ENCODE results near the gene TRAF3IP1. TPM values are rescaled to one million over a fixed set of nuclear protein-coding genes. Genes with fewer than 3 reads are reported as not detected.

TRAF3IP1 gene
- total and polyA plus RNA-seq, 4 donors: 4.0 to 9.1 (median 4.6) TPM

GRCh38 chr2:238285653-238286082 lies 34.6 kb upstream of the TRAF3IP1 start:
- H3K9ac ChIP-seq (ENCODE audit: low read depth in 1 of 2, low read length in 2 of 2): peak overlapping the region; percentile 55 to 92

More at GRCh38 chr2:238285653-238286082, 34.6 kb upstream of the TRAF3IP1 start:
- DNase-seq (ENCODE audit: low spot score): peak; percentile 67
- peak in 1 of 2 donors; percentile 77 for TF ChIP-seq EGR1 (IDR thresholded peaks at IDR 0.05; ENCODE audit: low read depth in 2 of 2)
- peak; percentile 19 for TF ChIP-seq NR2F2 (IDR thresholded peaks at IDR 0.05)
- peak in 1 of 2 donors; percentile 46 for TF ChIP-seq RAD21 (IDR thresholded peaks at IDR 0.05)
- no peak for TF ChIP-seq HNF4G (IDR thresholded peaks at IDR 0.05)
- TF ChIP-seq YY1 (IDR thresholded peaks at IDR 0.05): peak; percentile 93
- no peak for TF ChIP-seq TAF1 (conservative IDR thresholded peaks at IDR 0.05)
- TF ChIP-seq HNF4A (conservative IDR thresholded peaks at IDR 0.05): peak in 1 of 2 donors; percentile 75
- TF ChIP-seq CTCF (IDR thresholded peaks at IDR 0.05; ENCODE audit: low read depth, low read length, missing input control): no peak
- peak; percentile 73 for TF ChIP-seq ATF3 (IDR thresholded peaks at IDR 0.05)
- peak; percentile 36 for TF ChIP-seq MAX (IDR thresholded peaks at IDR 0.05)
- TF ChIP-seq FOXA1 (IDR thresholded peaks at IDR 0.05): peak; percentile 90
- no peak for TF ChIP-seq ZBTB33 (IDR thresholded peaks at IDR 0.05)
- TF ChIP-seq GABPA (IDR thresholded peaks at IDR 0.05 in 1 of 2, conservative IDR thresholded peaks at IDR 0.05 in 1 of 2): peak in 1 of 2 donors; percentile 22
- TF ChIP-seq FOXA2 (IDR thresholded peaks at IDR 0.05): peak; percentile 87
- peak; percentile 75 for TF ChIP-seq REST (IDR thresholded peaks at IDR 0.05)
- peak; percentile 45 to 70 for TF ChIP-seq RXRA (IDR thresholded peaks at IDR 0.05)
- peak; percentile 89 to 93 for TF ChIP-seq JUND (IDR thresholded peaks at IDR 0.05)
- TF ChIP-seq SP1 (IDR thresholded peaks at IDR 0.05): peak; percentile 73
- peaks cover 19 to 52% (median 33%) of the 10 kb centered on the region in 4 donors for H3K4me1 ChIP-seq (ENCODE audit: control insufficient read depth in 4 of 4, insufficient read depth in 4 of 4, low read length in 3 of 4)
- no peaks in the 10 kb centered on the region for H3K9me3 ChIP-seq (ENCODE audit: control insufficient read depth in 4 of 4, low read length in 3 of 4)
- WGBS: 27% methylated on average over 7 of the region's 7 CpGs
- H3K4me3 ChIP-seq (ENCODE audit: low read depth in 1 of 3, low read length in 3 of 3): no peak overlapping the region
- no peaks in the 10 kb centered on the region for H3K36me3 ChIP-seq (ENCODE audit: control insufficient read depth in 4 of 4, insufficient read depth in 3 of 4, low read depth in 1 of 4, low read length in 3 of 4)
- H3K27ac ChIP-seq (ENCODE audit: low read depth in 1 of 2, low read length in 2 of 2): peak overlapping the region; percentile 92 to 99
- no peaks in the 10 kb centered on the region for H3K27me3 ChIP-seq (ENCODE audit: control insufficient read depth in 4 of 4, insufficient read depth in 4 of 4, low read length in 3 of 4)

All from liver (tissue), 9 donors.